H9 (cell line): ENCODE data around the gene RANBP3. TPM values are rescaled to one million over a fixed set of nuclear protein-coding genes. Genes with fewer than 3 reads are reported as not detected.

Experiments
- DNase-seq: peaks from one replicate; pipeline ENCODE4 v3.0.0-alpha.2; 2017
- H2AFZ ChIP-seq: one replicate; pipeline ENCODE4 v1.6.1; 2013; ENCODE audit warnings: mild to moderate bottlenecking, low read length, control low read depth, moderate library complexity
- H2AK5ac ChIP-seq: 2 replicates; pipeline ENCODE4 v1.6.1; 2013; ENCODE audit warnings: low read length, control low read depth, mixed read lengths; ENCODE audit not compliant: insufficient read length
- H2BK120ac ChIP-seq: one replicate; pipeline ENCODE4 v1.6.1; 2013; ENCODE audit warnings: low read depth, mild to moderate bottlenecking, low read length, control low read depth, inconsistent platforms; ENCODE audit not compliant: poor library complexity, severe bottlenecking
- H2BK12ac ChIP-seq: 2 replicates; pipeline ENCODE4 v1.6.1; 2013; ENCODE audit warnings: low read length, control low read depth, mixed read lengths, low read depth; ENCODE audit not compliant: insufficient read length
- H2BK15ac ChIP-seq: 2 replicates; pipeline ENCODE4 v1.6.1; 2013; ENCODE audit warnings: low read depth, low read length, control low read depth
- H2BK20ac ChIP-seq: one replicate; pipeline ENCODE4 v1.6.1; 2013; ENCODE audit warnings: low read depth, mild to moderate bottlenecking, low read length, control low read depth, inconsistent platforms; ENCODE audit not compliant: poor library complexity, severe bottlenecking
- H2BK5ac ChIP-seq: 2 replicates; pipeline ENCODE4 v1.6.1; 2013; ENCODE audit warnings: low read length, control low read depth, mixed read lengths; ENCODE audit not compliant: insufficient read length
- H3K14ac ChIP-seq: 2 replicates; pipeline ENCODE4 v1.6.1; 2013; ENCODE audit warnings: low read length, control low read depth; ENCODE audit not compliant: insufficient read depth
- H3K18ac ChIP-seq: 2 replicates; pipeline ENCODE4 v1.6.1; 2013; ENCODE audit warnings: low read depth, mild to moderate bottlenecking, mixed read lengths, low read length, control low read depth; ENCODE audit not compliant: insufficient read length
- H3K23ac ChIP-seq: 2 replicates; pipeline ENCODE4 v1.6.1; 2013; ENCODE audit warnings: low read length, control low read depth, mixed read lengths, low read depth; ENCODE audit not compliant: insufficient read length
- H3K23me2 ChIP-seq: 2 replicates; pipeline ENCODE4 v1.6.1; 2013; ENCODE audit warnings: low read depth, mild to moderate bottlenecking, mixed read lengths, low read length, control low read depth; ENCODE audit not compliant: insufficient read length, poor library complexity, severe bottlenecking
- H3K27ac ChIP-seq: 2 replicates; pipeline ENCODE4 v1.5.1; 2013; ENCODE audit warnings: low read length, control low read depth, mixed read lengths, low read depth; ENCODE audit not compliant: insufficient read length
- H3K27me3 ChIP-seq: 2 replicates; pipeline ENCODE4 v1.6.1; 2013; ENCODE audit warnings: low read length, control low read depth, inconsistent platforms; ENCODE audit not compliant: insufficient read depth
- H3K4ac ChIP-seq: 2 replicates; pipeline ENCODE4 v1.6.1; 2013; ENCODE audit warnings: low read depth, mild to moderate bottlenecking, control low read depth, inconsistent platforms, low read length, moderate library complexity
- H3K4me1 ChIP-seq: 2 replicates; pipeline ENCODE4 v1.6.1; 2013; ENCODE audit warnings: low read length, control low read depth, inconsistent platforms; ENCODE audit not compliant: insufficient read depth
- H3K4me2 ChIP-seq: 2 replicates; pipeline ENCODE4 v1.6.1; 2013; ENCODE audit warnings: low read length, control low read depth, mixed read lengths; ENCODE audit not compliant: insufficient read length, insufficient read depth
- H3K56ac ChIP-seq: 2 replicates; pipeline ENCODE4 v1.6.1; 2013; ENCODE audit warnings: low read depth, mild to moderate bottlenecking, mixed read lengths, low read length, control low read depth; ENCODE audit not compliant: insufficient read length
- H3K79me1 ChIP-seq: 2 replicates; pipeline ENCODE4 v1.6.1; 2013; ENCODE audit warnings: low read depth, mild to moderate bottlenecking, moderate library complexity, low read length, control low read depth, inconsistent platforms; ENCODE audit not compliant: insufficient read depth, poor library complexity, severe bottlenecking
- H3K79me2 ChIP-seq: 2 replicates; pipeline ENCODE4 v1.6.1; 2013; ENCODE audit warnings: low read length, control low read depth, inconsistent platforms; ENCODE audit not compliant: insufficient read depth
- H3K9ac ChIP-seq: 2 replicates; pipeline ENCODE4 v1.6.1; 2013; ENCODE audit warnings: low read length, control low read depth, mixed read lengths; ENCODE audit not compliant: insufficient read length; ENCODE audit errors: extremely low read depth
- H3K9me3 ChIP-seq: one replicate; pipeline ENCODE4 v1.6.1; 2013; ENCODE audit warnings: low read depth, low read length, inconsistent platforms; ENCODE audit not compliant: control insufficient read depth
- H3T11ph ChIP-seq: one replicate; pipeline ENCODE4 v1.6.1; 2013; ENCODE audit warnings: mild to moderate bottlenecking, low read length, control low read depth, inconsistent platforms
- H4K20me1 ChIP-seq: one replicate; pipeline ENCODE4 v1.6.1; 2013; ENCODE audit not compliant: control insufficient read depth, insufficient read length, insufficient read depth
- H4K5ac ChIP-seq: 2 replicates; pipeline ENCODE4 v1.6.1; 2013; ENCODE audit warnings: low read depth, mild to moderate bottlenecking, mixed read lengths, low read length, control low read depth; ENCODE audit not compliant: insufficient read length
- H4K8ac ChIP-seq: replicated peaks from 2 replicates; pipeline ENCODE4 v1.6.1; 2013; ENCODE audit warnings: low read length, control low read depth, mixed read lengths, low read depth; ENCODE audit not compliant: insufficient read length
- H4K91ac ChIP-seq: 2 replicates; pipeline ENCODE4 v1.6.1; 2013; ENCODE audit warnings: low read depth, mild to moderate bottlenecking, moderate library complexity, mixed read lengths, low read length, control low read depth; ENCODE audit not compliant: insufficient read length
- H3K27ac Mint-ChIP-seq, 3 experiments: 2 replicates in 2 of 3; 3 replicates in 1 of 3; pipeline ENCODE4 v1.8.0; 2020 to 2021; ENCODE audit warnings: mixed read lengths in 3 of 3, mild to moderate bottlenecking in 1 of 3, moderate library complexity in 1 of 3
- H3K27me3 Mint-ChIP-seq: 2 replicates; pipeline ENCODE4 v1.8.0; 2021; ENCODE audit warnings: low read depth, mild to moderate bottlenecking, moderate library complexity, mixed read lengths
- H3K36me3 Mint-ChIP-seq, 3 experiments: 2 replicates in 2 of 3; 3 replicates in 1 of 3; pipeline ENCODE4 v1.8.0; 2020 to 2021; ENCODE audit warnings: low read depth in 3 of 3, mixed read lengths in 3 of 3; ENCODE audit not compliant: insufficient read depth in 1 of 3
- H3K4me1 Mint-ChIP-seq, 2 experiments: 2 replicates each; pipeline ENCODE4 v1.8.0; 2020; ENCODE audit warnings: mixed read lengths in 2 of 2
- H3K4me3 Mint-ChIP-seq, 2 experiments: 2 replicates in 1 of 2; 3 replicates in 1 of 2; pipeline ENCODE4 v1.8.0; 2020 to 2021; ENCODE audit warnings: mild to moderate bottlenecking in 2 of 2, mixed read lengths in 2 of 2, moderate library complexity in 1 of 2
- H3K9me3 Mint-ChIP-seq, 2 experiments: 2 replicates in 1 of 2; 3 replicates in 1 of 2; pipeline ENCODE4 v1.8.0; 2020; ENCODE audit warnings: mild to moderate bottlenecking in 2 of 2, mixed read lengths in 2 of 2, moderate library complexity in 1 of 2
- CTCF ChIP-seq: fragments of 200-600 bp; sonication (generic); conservative IDR thresholded peaks from 3 replicates; pipeline ENCODE4 v1.8.0; 2021; ENCODE audit warnings: antibody characterized with exemption, mild to moderate bottlenecking
- WGBS: extraction: QIAGEN DNeasy Blood & Tissue Kit; methylation state at CpG from one replicate; pipeline ENCODE4 v1.1.7; 2013; ENCODE audit warnings: missing lambda C conversion rate, low lambda C conversion rate, mixed read lengths; ENCODE audit not compliant: insufficient read length; ENCODE audit errors: extremely low coverage; 5-methylcytosine and 5-hydroxymethylcytosine counted together
- total RNA-seq: library from RNA; stranded (reverse); gene quantifications from 2 replicates; pipeline ENCODE4 v1.2.1, GENCODE V29; 2021

The RANBP3 gene
- total RNA-seq, 1 experiment from 2014 or later, result 86.5 TPM

- no peaks in the 10 kb centered on the region for H4K20me1 ChIP-seq
- no peak overlapping the region for H2BK20ac ChIP-seq
- no peaks in the 10 kb centered on the region for H3K79me1 ChIP-seq
- DNase-seq, result no peak
- no peak overlapping the region for H3K14ac ChIP-seq
- H2AK5ac ChIP-seq, result no peak overlapping the region
- no peak overlapping the region for H4K8ac ChIP-seq
- H2BK15ac ChIP-seq, result no peak overlapping the region
- peaks cover 0 to 6% of the 10 kb centered on the region in 2 experiments; a peak in 1 of 4 replicates for H3K4me1 Mint-ChIP-seq
- no peak overlapping the region for H3K9ac ChIP-seq
- no peak overlapping the region for H3K27ac ChIP-seq
- peak overlapping the region in 1 of 3 experiments; percentile 48; a peak in 1 of 7 replicates for H3K27ac Mint-ChIP-seq
- H3K4ac ChIP-seq, result no peak overlapping the region
- H2BK12ac ChIP-seq, result no peak overlapping the region
- no peak overlapping the region; a peak in 1 of 5 replicates for H3K4me3 Mint-ChIP-seq
- H3K79me2 ChIP-seq, result no peaks in the 10 kb centered on the region
- no peak overlapping the region for H2BK5ac ChIP-seq
- no peak for TF ChIP-seq CTCF
- H3K27me3 ChIP-seq, result no peaks in the 10 kb centered on the region
- no CpG with 5 or more reads among the region's 12 CpGs for WGBS
- H3K9me3 Mint-ChIP-seq, result no peaks in the 10 kb centered on the region; a peak in 1 of 5 replicates
- H3K36me3 Mint-ChIP-seq, result no peaks in the 10 kb centered on the region; a peak in 1 of 7 replicates
- no peaks in the 10 kb centered on the region for H3K23me2 ChIP-seq
- no peak overlapping the region for H3K4me2 ChIP-seq
- H3K56ac ChIP-seq, result no peak overlapping the region
- H3K18ac ChIP-seq, result no peak overlapping the region
- H3K4me1 ChIP-seq, result no peaks in the 10 kb centered on the region
- H3K27me3 Mint-ChIP-seq, result peaks cover 15% of the 10 kb centered on the region
- no peak overlapping the region for H4K91ac ChIP-seq
- no peak overlapping the region for H2AFZ ChIP-seq
- no peaks in the 10 kb centered on the region for H3K9me3 ChIP-seq
- no peak overlapping the region for H4K5ac ChIP-seq
- no peak overlapping the region for H3K23ac ChIP-seq
- H3T11ph ChIP-seq, result no peak overlapping the region
- no peak overlapping the region for H2BK120ac ChIP-seq
Observed at GRCh38 chr19:5873617-5874199, 104.2 kb downstream of the RANBP3 start.
